ENCODE data around the gene POLR3K.

DNA sequence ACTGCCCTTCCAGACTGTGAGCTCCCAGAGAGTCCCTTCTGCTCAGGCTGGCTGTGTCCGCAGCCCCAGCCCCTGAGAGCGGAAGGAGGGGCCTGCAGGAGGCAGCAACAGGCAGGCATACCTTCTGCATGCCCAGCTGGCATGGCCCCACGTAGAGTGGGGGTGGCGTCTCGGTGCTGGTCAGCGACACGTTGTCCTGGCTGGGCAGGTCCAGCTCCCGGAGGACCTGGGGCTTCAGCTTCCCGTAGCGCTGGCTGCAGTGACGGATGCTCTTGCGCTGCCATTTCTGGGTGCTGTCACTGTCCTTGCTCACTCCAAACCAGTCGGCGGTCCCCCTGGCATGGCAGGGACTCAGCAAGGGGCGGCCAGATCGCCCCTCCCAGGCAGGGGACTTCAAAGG, 10.1 kb upstream of the POLR3K start:
- TF ChIP-seq, protein P1, sequence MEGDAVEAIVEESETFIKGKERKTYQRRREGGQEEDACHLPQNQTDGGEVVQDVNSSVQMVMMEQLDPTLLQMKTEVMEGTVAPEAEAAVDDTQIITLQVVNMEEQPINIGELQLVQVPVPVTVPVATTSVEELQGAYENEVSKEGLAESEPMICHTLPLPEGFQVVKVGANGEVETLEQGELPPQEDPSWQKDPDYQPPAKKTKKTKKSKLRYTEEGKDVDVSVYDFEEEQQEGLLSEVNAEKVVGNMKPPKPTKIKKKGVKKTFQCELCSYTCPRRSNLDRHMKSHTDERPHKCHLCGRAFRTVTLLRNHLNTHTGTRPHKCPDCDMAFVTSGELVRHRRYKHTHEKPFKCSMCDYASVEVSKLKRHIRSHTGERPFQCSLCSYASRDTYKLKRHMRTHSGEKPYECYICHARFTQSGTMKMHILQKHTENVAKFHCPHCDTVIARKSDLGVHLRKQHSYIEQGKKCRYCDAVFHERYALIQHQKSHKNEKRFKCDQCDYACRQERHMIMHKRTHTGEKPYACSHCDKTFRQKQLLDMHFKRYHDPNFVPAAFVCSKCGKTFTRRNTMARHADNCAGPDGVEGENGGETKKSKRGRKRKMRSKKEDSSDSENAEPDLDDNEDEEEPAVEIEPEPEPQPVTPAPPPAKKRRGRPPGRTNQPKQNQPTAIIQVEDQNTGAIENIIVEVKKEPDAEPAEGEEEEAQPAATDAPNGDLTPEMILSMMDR (IDR thresholded peaks at IDR 0.05 in 8 of 11, conservative IDR thresholded peaks at IDR 0.05 in 3 of 11), result no peak
- TF ChIP-seq POLR2A (IDR thresholded peaks at IDR 0.05) (no peak), POLR2AphosphoS5 (IDR thresholded peaks at IDR 0.05) (no peak)
